SH-SY5Y (cell line): Measurements from ENCODE around the gene OR10A3.

Experiments used
- GATA2 ChIP-seq: IDR thresholded peaks from 2 replicates; pipeline ENCODE4 v1.6.1; 2011; ENCODE audit warnings: mild to moderate bottlenecking, low read depth, low read length
- GATA3 ChIP-seq: IDR thresholded peaks from 2 replicates; pipeline ENCODE4 v1.6.1; 2011; ENCODE audit warnings: low read depth, mild to moderate bottlenecking, low read length, moderate library complexity

DNA sequence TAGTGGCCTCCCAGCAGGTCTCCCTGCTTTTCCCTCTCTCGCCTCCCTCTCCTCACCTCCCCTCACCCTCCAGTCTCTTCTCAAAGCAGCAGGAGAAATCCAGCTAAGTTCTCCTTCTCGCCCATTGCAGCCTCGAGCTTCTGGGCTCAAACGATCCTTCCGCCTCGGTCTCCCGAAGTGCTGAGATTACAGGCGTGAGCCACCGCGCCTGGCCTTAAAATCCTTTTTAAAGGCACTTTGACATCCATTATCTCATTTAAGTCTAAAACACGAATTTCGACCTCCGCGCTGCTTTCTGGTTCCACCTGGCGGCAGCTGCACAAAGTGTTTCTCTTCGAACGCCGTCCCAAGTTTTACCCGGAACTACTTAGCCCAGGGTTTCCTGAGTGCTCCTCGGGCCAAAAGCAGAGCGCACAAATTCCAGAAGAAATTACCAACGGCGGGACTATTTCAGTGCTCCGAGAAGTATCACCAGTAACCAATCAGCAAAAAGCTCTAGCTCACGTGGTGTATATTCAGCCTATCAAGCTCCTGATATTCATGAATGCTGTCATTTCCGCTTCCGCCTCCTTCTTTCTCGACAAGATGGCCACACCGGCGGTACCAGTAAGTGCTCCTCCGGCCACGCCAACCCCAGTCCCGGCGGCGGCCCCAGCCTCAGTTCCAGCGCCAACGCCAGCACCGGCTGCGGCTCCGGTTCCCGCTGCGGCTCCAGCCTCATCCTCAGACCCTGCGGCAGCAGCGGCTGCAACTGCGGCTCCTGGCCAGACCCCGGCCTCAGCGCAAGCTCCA lies 45.5 kb upstream of the OR10A3 start, which contains the start of gene EIF3F:
- TF ChIP-seq GATA2, result no peak
- no peak for TF ChIP-seq GATA3
